ENCODE data around the gene DCT. TPM values are rescaled to one million over a fixed set of nuclear protein-coding genes. Genes with fewer than 3 reads are reported as not detected.

DCT gene
- polyA plus RNA-seq, 3 donors from 2014 or later = 0.12 TPM; not detected in 2

GRCh38 chr13:94431987-94432386 lies 47.5 kb downstream of the DCT start:
- no peak for DNase-seq
- H3K9me3 Mint-ChIP-seq = no peaks in the 10 kb centered on the region
- H3K27me3 Mint-ChIP-seq (ENCODE audit: low read depth in 3 of 3) = no peaks in the 10 kb centered on the region
- H3K27ac Mint-ChIP-seq = no peak overlapping the region
- H3K4me1 Mint-ChIP-seq = no peaks in the 10 kb centered on the region
- no peak overlapping the region for H3K4me3 Mint-ChIP-seq
- no peaks in the 10 kb centered on the region for H3K36me3 Mint-ChIP-seq

- Mint-ChIP-seq H3K4me1 (no peaks in the 10 kb centered on the region), H3K36me3 (no peaks in the 10 kb centered on the region), H3K4me3 (no peak overlapping the region), H3K27me3 (ENCODE audit: low read depth in 3 of 3) (no peaks in the 10 kb centered on the region), H3K27ac (no peak overlapping the region), H3K9me3 (no peaks in the 10 kb centered on the region)
- no peak for DNase-seq
These were observed 47.9 kb downstream of the DCT start for GRCh38 chr13:94431574-94431973.

- Mint-ChIP-seq H3K27me3 (ENCODE audit: low read depth in 3 of 3) (no peaks in the 10 kb centered on the region), H3K4me3 (no peak overlapping the region), H3K9me3 (peaks cover 0 to 4% (median 0%) of the 10 kb centered on the region in 6 donors), H3K36me3 (no peaks in the 10 kb centered on the region), H3K27ac (no peak overlapping the region), H3K4me1 (no peaks in the 10 kb centered on the region)
- DNase-seq = no peak
These were observed 52.0 kb downstream of the DCT start for GRCh38 chr13:94427313-94427953.

GRCh38 chr13:94419925-94420305 lies 59.6 kb downstream of the DCT start:
- no peak for DNase-seq
- Mint-ChIP-seq H3K27ac (no peak overlapping the region), H3K9me3 (peaks cover 0 to 26% (median 5%) of the 10 kb centered on the region in 6 donors), H3K36me3 (no peaks in the 10 kb centered on the region), H3K4me3 (no peak overlapping the region), H3K27me3 (ENCODE audit: low read depth in 3 of 3) (peaks cover 2 to 6% (median 4%) of the 10 kb centered on the region in 3 donors), H3K4me1 (peaks cover 7 to 13% of the 10 kb centered on the region in 2 donors)

- peaks cover 0 to 26% (median 5%) of the 10 kb centered on the region in 6 donors for H3K9me3 Mint-ChIP-seq
- H3K36me3 Mint-ChIP-seq = no peaks in the 10 kb centered on the region
These were observed 60.1 kb downstream of the DCT start for GRCh38 chr13:94419304-94419924.

GRCh38 chr13:94417294-94417693 lies 62.2 kb downstream of the DCT start:
- no peaks in the 10 kb centered on the region for H3K36me3 Mint-ChIP-seq
- H3K4me1 Mint-ChIP-seq = peaks cover 7 to 13% of the 10 kb centered on the region in 2 donors
- no peak for DNase-seq
- H3K27ac Mint-ChIP-seq = no peak overlapping the region
- H3K9me3 Mint-ChIP-seq = peaks cover 0 to 26% (median 5%) of the 10 kb centered on the region in 6 donors
- peaks cover 4 to 8% (median 4%) of the 10 kb centered on the region in 3 donors for H3K27me3 Mint-ChIP-seq (ENCODE audit: low read depth in 3 of 3)
- H3K4me3 Mint-ChIP-seq = no peak overlapping the region

More at GRCh38 chr13:94419304-94419924, 60.1 kb downstream of the DCT start:
- peak overlapping the region in 1 of 6 donors; percentile 7 for H3K27ac Mint-ChIP-seq
- peaks cover 7 to 13% of the 10 kb centered on the region in 2 donors for H3K4me1 Mint-ChIP-seq
- DNase-seq = no peak
- H3K27me3 Mint-ChIP-seq (ENCODE audit: low read depth in 3 of 3) = peaks cover 2 to 6% (median 4%) of the 10 kb centered on the region in 3 donors
- peak overlapping the region in 1 of 5 donors; percentile 3 for H3K4me3 Mint-ChIP-seq

GRCh38 chr13:94416454-94417080 lies 62.9 kb downstream of the DCT start:
- H3K27ac Mint-ChIP-seq = no peak overlapping the region
- peaks cover 4 to 10% (median 7%) of the 10 kb centered on the region in 3 donors for H3K27me3 Mint-ChIP-seq (ENCODE audit: low read depth in 3 of 3)
- no peak for DNase-seq
- H3K4me3 Mint-ChIP-seq = no peak overlapping the region
- peaks cover 7 to 13% of the 10 kb centered on the region in 2 donors for H3K4me1 Mint-ChIP-seq
- H3K36me3 Mint-ChIP-seq = no peaks in the 10 kb centered on the region
- H3K9me3 Mint-ChIP-seq = peaks cover 0 to 23% (median 4%) of the 10 kb centered on the region in 6 donors

- Mint-ChIP-seq H3K4me1 (peaks cover 7 to 13% of the 10 kb centered on the region in 2 donors), H3K4me3 (no peak overlapping the region), H3K27ac (no peak overlapping the region), H3K36me3 (no peaks in the 10 kb centered on the region), H3K27me3 (ENCODE audit: low read depth in 3 of 3) (peaks cover 4 to 7% (median 7%) of the 10 kb centered on the region in 3 donors), H3K9me3 (peaks cover 0 to 15% (median 2%) of the 10 kb centered on the region in 6 donors)
- no peak for DNase-seq
These were observed 63.8 kb downstream of the DCT start for GRCh38 chr13:94415500-94416237.

- Mint-ChIP-seq H3K27ac (no peak overlapping the region), H3K9me3 (peaks cover 0 to 7% (median 2%) of the 10 kb centered on the region in 6 donors), H3K36me3 (no peaks in the 10 kb centered on the region)
These were observed 64.8 kb downstream of the DCT start for GRCh38 chr13:94414708-94415107.

GRCh38 chr13:94414141-94414540 lies 65.3 kb downstream of the DCT start:
- Mint-ChIP-seq H3K27ac (no peak overlapping the region), H3K9me3 (peaks cover 0 to 7% (median 2%) of the 10 kb centered on the region in 6 donors), H3K4me3 (no peak overlapping the region), H3K36me3 (no peaks in the 10 kb centered on the region), H3K4me1 (peaks cover 3 to 8% of the 10 kb centered on the region in 2 donors), H3K27me3 (ENCODE audit: low read depth in 3 of 3) (peaks cover 6 to 7% (median 7%) of the 10 kb centered on the region in 3 donors)
- DNase-seq = no peak

More at GRCh38 chr13:94414708-94415107, 64.8 kb downstream of the DCT start:
- no peak for DNase-seq
- peaks cover 7 to 13% of the 10 kb centered on the region in 2 donors for H3K4me1 Mint-ChIP-seq
- peaks cover 6 to 7% (median 7%) of the 10 kb centered on the region in 3 donors for H3K27me3 Mint-ChIP-seq (ENCODE audit: low read depth in 3 of 3)
- no peak overlapping the region for H3K4me3 Mint-ChIP-seq

- Mint-ChIP-seq H3K27ac (no peak overlapping the region), H3K27me3 (ENCODE audit: low read depth in 3 of 3) (peaks cover 6 to 11% (median 7%) of the 10 kb centered on the region in 3 donors), H3K4me1 (peaks cover 0 to 3% of the 10 kb centered on the region in 2 donors), H3K4me3 (no peak overlapping the region), H3K36me3 (no peaks in the 10 kb centered on the region), H3K9me3 (peaks cover 0 to 7% (median 2%) of the 10 kb centered on the region in 6 donors)
- DNase-seq = no peak
These were observed 65.9 kb downstream of the DCT start for GRCh38 chr13:94413598-94413944.

GRCh38 chr13:94412870-94413597 lies 66.4 kb downstream of the DCT start:
- H3K9me3 Mint-ChIP-seq = peaks cover 0 to 7% (median 2%) of the 10 kb centered on the region in 6 donors
- H3K4me3 Mint-ChIP-seq = no peak overlapping the region
- H3K36me3 Mint-ChIP-seq = no peaks in the 10 kb centered on the region
- no peak overlapping the region for H3K27ac Mint-ChIP-seq
- H3K4me1 Mint-ChIP-seq = no peaks in the 10 kb centered on the region
- DNase-seq = no peak
- peaks cover 6 to 16% (median 7%) of the 10 kb centered on the region in 3 donors for H3K27me3 Mint-ChIP-seq (ENCODE audit: low read depth in 3 of 3)

GRCh38 chr13:94411747-94412146 lies 67.7 kb downstream of the DCT start:
- no peak overlapping the region for H3K4me3 Mint-ChIP-seq
- H3K27ac Mint-ChIP-seq = no peak overlapping the region
- peaks cover 0 to 1% (median 0%) of the 10 kb centered on the region in 6 donors for H3K9me3 Mint-ChIP-seq
- no peak for DNase-seq
- no peaks in the 10 kb centered on the region for H3K4me1 Mint-ChIP-seq
- peaks cover 4 to 13% (median 5%) of the 10 kb centered on the region in 3 donors for H3K27me3 Mint-ChIP-seq (ENCODE audit: low read depth in 3 of 3)
- no peaks in the 10 kb centered on the region for H3K36me3 Mint-ChIP-seq
